Stimulated activated CD4-positive, alpha-beta T cell treated with anti-CD3 and anti-CD28 coated beads, Interleukin-1b, Interleukin-23, amount 100 ng/mL, for 1 hour (primary cell): Measurements from ENCODE around the gene IER5L.
"Not testable (repeated sequence)": the region's sequence is repeated elsewhere in the genome, so short reads cannot be mapped to it uniquely, and the experiment has no call there.

Source experiments
- DNase-seq, 2 donors: peaks; one replicate each; pipeline ENCODE4 v3.0.0-alpha.2; 2020; ENCODE audit warnings: low read depth in 2 of 2

The IER5L gene

DNA sequence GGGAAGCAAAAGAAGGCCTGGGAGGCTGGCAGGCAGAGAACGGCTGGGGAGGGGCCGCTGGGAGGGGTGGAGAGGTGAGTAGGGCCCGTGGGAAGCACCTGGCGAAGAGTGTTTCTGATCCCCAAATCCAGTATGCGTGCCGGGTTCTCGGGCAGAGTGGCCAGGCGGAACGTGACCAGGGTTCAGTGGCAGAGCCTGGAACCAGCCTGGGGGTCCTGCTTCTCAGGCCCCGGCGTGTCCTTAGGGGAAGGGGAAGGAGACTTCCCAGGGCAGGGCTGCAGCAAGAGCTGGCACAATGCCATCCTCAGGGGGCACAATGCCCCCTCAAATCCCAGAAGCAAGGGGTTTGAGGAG lies 25.5 kb upstream of the IER5L start:
- DNase-seq: no peak

DNA sequence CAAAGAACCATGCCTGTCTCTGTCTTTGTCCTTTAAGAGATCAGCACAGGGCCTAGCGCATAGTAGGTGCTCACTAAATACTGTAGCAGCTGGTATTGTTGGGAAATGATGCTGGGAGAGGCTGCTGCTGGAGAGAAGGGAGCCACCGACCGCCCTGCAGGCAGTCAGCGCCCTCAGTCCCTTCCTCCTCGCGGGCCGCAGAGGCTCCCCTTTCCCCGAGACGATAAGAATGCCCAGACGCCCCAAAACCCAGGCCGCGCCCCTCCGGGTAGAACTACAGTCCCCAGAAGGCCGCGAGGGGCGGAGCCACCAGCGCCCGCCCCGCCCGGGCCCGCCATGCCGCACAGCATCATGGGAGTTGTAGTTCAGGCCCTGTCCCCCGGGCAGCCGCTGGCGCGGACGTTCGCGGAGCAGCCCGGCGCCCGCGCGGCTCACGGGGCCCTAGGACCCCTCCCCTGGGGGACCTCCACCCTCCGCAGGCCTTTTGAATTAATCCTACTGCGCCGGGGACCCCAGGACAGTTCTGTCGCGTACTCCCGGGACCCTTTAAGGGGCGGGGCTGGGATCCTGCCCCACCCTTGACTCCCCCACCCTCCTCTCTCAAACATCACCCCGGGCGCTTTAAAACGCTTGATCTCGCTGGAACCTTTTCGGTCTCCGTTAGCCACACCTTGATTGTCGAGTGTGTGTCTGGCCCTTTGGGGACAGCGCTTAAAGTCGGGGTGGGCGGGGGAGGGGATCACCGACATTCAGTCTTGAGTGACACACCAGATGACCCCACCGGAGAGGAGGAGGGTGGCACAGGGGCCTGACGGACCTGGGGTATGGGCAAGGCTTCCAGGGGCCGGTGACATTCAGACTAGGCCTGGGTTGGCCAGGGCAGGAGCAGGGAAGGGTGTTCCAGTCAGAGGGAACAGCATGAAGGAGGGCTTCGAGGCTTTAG lies 24.8 kb upstream of the IER5L start:
- peak; percentile 79 to 83 for DNase-seq

GRCh38 chr9:129201866-129202265 lies 23.8 kb upstream of the IER5L start:
- DNase-seq: no peak

DNA sequence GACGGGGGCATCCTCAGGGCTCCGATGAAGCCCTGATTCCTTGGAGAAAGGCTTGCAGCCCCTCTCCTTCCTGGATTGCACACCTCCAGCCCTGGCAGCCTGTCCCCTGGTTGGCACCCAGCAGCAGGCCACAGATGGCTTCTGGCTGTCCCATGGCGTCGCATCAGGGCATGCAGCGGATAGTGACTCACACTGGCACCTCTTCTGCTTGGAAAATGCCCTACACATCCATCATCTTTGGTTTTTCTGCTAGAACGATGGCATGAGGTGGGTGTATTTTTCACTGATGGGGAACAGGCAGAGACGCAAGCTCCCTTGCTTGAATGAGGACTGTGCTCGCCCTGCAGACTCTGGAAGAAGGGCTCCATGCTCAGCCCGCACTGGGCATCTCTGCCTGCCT lies 23.2 kb upstream of the IER5L start:
- no peak for DNase-seq

DNA sequence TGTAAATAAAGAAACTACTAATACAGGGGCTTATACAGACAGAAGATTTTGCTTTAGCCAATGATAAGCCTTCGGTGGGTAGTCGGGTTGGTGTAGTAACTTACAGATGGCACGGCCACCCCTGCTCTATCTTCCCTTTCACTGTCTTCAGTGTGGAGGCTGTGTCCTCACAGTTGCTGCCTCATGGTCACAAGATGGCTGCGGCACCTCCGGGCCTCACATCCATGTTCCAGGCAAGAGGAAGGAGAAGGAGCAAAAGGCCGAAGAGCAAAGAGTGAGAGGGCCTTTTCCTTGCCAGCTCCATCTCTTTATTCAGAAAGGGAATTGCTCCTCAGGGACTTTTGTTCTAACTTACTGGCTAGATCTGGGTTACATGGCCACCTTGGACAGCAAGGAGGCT lies 22.2 kb upstream of the IER5L start:
- no peak for DNase-seq

DNA sequence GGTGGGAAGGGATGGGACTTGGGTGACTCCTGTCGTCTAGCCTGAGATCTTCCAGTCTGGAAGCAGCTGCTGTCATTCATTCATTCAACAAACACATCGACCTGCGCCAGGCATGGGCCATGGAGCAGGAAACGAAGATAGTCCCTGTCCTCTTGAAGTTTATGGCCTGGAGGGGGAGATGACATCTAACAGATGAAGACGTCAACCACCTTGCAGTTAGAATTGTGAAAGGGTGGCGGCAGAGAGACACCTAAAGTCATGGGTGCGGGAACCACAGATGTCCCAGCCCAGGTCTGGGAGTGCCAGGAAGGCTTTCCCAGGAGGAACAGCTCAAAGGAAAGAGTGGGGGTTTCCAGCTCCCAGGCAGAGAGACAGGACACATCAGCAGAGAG lies 21.0 kb upstream of the IER5L start:
- DNase-seq: no peak

GRCh38 chr9:129198319-129199043 lies 20.4 kb upstream of the IER5L start:
- DNase-seq: no peak

- no peak for DNase-seq
Observed at GRCh38 chr9:129197978-129198318, 19.9 kb upstream of the IER5L start.

- DNase-seq: not testable (repeated sequence)
Observed at GRCh38 chr9:129197045-129197444, 19.0 kb upstream of the IER5L start.

DNA sequence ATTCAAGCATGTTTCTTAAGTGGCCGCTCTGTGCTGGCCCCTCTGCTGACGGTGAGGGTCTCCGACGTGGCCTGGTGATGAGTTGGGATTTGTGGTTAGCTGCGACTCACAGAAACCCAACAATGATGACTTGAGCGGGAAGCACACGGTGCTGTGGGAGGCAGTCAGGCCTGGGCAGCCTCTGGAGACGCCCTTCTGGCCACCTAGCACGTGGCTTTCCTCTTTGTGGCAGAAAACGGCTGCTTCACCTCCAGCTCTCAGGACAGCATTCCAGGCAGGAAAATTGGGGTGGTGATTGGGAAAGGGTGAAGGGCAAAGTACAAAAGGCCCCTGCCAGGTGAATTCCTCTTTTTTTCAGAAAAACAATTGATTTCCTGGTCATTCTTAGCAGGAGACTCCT lies 17.5 kb upstream of the IER5L start:
- no peak for DNase-seq

DNA sequence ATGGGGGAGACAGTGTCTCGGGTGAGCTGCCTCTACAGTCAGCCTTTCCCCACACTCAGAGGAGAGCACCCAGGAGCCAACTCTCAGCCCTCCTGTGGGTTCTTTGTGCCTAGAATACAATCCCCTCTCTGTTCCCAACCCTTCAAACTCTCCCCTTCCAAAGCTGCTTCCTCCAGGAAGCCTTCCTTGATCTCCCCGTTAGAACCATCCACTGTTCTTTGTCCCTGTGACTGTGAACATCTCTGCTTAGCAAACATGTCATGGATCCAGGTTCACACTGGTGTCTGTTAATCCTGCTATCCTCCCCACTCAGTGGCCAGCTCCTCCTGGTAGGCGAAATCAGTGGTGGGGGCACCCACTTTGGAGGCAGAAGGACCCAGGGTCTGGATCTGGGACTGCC lies 16.2 kb upstream of the IER5L start:
- no peak for DNase-seq

- DNase-seq: no peak
Observed at GRCh38 chr9:129193655-129194054, 15.6 kb upstream of the IER5L start.

DNA sequence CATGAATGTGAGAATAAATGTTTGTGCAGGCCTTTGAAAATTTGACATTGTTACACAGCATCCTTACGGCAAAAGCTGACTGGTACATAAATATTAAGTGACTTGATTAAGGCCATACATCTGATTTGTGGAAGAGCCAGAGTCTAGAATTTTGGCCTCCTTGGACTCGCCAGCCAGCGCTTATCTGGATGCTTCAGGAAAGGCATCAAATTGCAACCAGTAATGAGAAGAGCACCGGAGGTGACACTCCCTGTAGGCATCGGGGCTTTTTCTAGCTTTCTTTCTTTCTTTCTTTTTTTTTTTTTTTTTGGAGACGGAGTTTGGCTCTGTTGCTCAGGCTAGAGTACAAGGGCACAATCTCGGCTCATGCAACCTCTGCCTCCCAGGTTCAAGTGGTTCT lies 13.2 kb upstream of the IER5L start:
- DNase-seq: no peak

DNA sequence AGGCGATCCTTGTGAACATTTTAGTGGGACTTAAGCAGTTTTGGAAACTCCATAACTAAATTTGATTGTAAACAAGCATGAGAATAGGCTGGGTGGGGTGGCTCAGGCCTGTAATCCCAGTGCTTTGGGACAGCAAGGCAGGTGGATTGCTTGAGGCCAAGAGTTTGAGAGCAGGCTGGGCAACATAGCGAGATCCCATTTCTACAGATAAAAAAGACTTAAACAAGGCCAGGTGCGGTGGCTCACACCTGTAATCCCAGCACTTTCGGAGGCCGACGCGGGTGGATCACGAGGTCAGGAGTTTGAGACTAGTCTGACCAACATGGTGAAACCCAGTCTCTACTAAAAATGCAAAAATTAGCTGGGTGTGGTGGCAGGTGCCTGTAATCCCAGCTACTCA lies 11.9 kb upstream of the IER5L start:
- DNase-seq: not testable (repeated sequence)

DNA sequence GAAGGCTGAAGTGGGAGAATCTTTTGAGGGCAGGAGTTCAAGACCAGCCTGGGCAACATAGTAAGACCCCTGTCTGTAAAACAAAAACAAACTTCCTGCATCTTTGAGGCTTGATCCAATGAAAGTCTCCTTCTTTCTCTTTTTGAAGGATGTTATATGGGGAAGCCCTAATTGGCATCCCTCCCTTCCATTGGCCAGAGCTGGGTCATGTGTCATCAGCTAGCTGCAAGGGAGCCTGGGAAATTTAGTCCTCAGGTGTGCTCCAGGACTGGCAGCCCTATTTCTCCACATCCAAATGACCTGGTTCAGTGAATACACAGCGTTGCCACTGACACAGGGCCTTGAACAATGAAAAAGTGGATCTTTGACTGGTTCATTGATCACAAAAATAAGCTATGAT lies 9.0 kb upstream of the IER5L start:
- DNase-seq: no peak

GRCh38 chr9:129185991-129186390 lies 7.9 kb upstream of the IER5L start:
- no peak for DNase-seq

- DNase-seq: no peak
Observed at GRCh38 chr9:129185402-129185801, 7.3 kb upstream of the IER5L start.

DNA sequence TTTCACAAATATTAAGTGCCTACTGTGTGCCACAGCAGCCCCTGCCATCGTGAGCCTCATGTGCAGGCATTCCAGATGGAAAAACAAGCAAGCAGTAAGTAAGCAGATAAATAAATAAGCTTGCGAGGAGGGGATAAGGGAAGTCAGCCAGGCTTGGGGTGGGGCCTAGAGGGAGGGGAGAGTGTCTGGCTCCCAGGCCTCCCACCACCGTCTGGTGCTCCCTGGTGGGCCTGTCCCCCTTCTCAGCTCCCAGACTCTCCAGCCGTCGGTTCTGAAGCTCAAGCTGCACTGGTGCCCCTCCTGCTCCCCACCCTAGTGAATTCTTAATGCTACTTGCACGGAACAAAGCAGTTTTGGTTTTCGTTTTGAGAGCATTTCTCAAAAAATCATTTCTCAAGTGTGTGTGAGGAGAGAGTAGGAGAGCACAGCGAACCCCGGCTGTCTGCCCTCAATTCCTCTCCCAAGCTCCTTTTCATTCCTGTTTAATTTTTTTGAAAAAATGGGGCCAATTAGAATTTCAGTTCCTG lies 6.6 kb upstream of the IER5L start:
- no peak for DNase-seq

- no peak for DNase-seq
Observed at GRCh38 chr9:129184219-129184524, 6.1 kb upstream of the IER5L start.

DNA sequence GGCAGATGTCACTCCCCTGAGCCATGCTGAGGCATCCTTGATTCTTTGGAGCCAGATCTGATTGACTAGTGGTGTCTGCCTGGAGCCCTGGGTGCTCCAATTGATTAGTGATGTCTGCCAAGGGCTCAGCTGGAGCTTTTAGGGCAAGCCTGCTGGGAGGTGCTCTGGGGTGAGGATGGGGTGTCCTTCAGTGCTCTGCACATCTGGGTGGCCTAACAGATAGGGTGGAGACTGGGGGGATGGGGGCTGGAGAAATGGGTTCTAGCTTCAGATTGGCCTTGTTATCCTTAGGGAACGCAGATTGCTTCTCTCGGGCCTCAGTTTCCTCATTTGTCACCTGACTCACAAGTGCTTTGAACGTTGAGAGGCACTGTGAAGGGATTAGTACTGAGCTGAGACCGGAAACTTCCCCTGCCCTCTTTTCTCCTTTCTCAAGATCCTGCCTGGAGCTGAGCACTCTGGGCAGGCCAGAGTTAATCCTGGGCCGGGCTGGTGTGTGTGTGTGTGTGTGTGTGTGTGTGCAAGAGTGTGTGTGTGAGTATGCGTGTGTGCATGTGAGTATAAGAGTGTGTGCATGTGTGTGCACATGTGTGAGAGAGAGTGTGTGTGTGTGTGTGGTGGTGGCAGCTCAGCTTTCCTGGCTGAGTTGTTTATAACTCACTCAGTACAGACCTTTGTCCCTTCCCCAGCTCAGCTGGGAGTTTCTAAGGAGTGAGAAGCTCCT lies 5.6 kb upstream of the IER5L start:
- DNase-seq: no peak

DNA sequence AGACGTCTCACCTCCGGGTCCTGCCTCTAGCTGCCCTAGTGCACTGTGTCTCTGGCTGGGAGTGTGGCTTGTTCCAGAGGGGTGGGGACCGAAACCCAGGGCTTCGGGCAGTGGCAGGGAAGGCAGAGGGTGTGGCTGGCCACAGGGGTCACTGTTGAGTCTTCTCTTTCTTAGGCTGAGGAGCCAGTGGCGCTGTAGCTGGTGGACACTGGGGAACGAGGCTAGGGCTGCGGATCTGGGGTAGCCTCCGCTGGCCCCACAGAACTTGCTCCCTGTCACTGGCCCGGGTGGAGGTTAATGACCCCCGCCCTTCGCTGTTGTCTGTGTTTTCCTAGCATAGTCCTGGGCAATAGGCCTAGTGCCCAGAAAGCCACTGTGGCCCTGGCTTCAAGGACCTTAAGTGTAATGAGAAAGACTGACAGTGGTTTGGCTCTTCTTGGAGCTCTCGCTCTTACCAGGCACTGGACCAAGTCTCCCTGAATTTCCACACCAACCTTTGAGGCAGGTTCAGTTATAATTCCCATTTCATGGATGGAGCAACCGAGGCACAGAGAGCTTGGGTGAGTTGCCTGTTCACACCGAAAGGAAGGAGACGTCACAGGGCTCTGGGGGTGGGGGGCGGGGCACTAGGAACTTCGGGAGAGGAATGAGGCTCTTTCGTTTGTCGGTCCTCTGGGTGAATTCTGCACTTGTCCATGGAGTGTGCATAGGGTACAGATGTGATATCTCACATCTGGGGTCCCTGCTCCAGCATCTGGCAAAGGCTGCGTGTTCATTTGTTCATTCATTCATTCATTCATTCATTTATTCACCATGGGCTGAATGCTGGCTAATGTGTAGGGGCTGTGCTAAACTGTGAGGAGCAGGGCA lies 4.8 kb upstream of the IER5L start:
- no peak for DNase-seq

DNA sequence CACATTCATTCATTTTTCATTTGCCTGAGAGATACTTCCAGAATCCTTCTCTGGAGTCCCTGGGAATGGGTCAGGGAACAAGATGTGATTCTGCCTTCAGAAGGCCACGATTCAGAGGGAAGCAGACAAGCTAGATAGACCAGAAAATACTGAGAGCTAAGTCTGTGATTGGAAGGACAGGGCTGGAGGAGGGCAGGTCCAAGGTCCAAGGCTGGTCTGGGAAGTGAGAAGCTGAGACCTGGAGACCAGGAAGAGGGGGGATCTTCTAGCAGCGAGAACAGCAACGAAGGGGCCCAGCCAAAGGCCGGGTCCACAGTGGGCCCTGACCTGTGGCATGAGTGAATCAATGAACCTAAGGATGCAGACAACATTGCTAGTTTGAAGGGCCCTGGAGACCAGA lies 4.1 kb upstream of the IER5L start:
- no peak for DNase-seq
